ENCODE data around the gene CCHCR1. TPM values are rescaled to one million over a fixed set of nuclear protein-coding genes. Genes with fewer than 3 reads are reported as not detected.
"Not testable (repeated sequence)": the region's sequence is repeated elsewhere in the genome, so short reads cannot be mapped to it uniquely, and the experiment has no call there.

CCHCR1 gene
- total RNA-seq, 1 donor from 2014 or later = 21.7 TPM

DNA sequence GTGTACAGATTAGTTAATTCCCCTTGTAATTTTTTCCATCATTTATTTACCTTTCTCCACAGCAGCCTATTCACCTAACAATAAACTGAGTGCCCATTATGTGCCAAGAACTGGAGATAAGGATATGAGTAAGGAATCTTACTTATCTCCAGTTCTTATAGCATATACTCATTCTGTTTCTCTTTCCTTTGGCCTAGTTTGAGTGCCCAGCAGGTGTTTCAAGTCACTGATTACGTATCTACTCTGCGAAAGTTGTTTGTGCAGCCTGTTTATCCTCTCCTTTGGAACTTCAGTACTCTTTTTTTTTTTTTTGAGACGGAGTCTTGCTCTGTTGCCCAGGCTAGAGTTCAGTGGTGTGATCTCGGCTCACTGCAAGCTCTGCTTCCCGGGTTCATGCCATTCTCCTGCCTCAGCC is 30.2 kb upstream of the CCHCR1 start:
- H3K27ac Mint-ChIP-seq (ENCODE audit: unreplicated experiment) = no peak overlapping the region
- no peaks in the 10 kb centered on the region for H3K4me1 Mint-ChIP-seq (ENCODE audit: unreplicated experiment)
- no peak for TF ChIP-seq CTCF (IDR thresholded peaks at IDR 0.05; ENCODE audit: unreplicated experiment)
- H3K36me3 Mint-ChIP-seq (ENCODE audit: low read depth, unreplicated experiment) = no peaks in the 10 kb centered on the region
- no peak for DNase-seq (ENCODE audit: low spot score)
- no peaks in the 10 kb centered on the region for H3K9me3 Mint-ChIP-seq (ENCODE audit: unreplicated experiment)
- no peak overlapping the region for H3K4me3 Mint-ChIP-seq (ENCODE audit: unreplicated experiment)
- H3K27me3 Mint-ChIP-seq (ENCODE audit: unreplicated experiment) = peaks cover 3% of the 10 kb centered on the region

GRCh38 chr6:31186052-31186734 is 28.6 kb upstream of the CCHCR1 start:
- H3K9me3 Mint-ChIP-seq (ENCODE audit: unreplicated experiment) = no peaks in the 10 kb centered on the region
- H3K36me3 Mint-ChIP-seq (ENCODE audit: low read depth, unreplicated experiment) = no peaks in the 10 kb centered on the region
- H3K4me1 Mint-ChIP-seq (ENCODE audit: unreplicated experiment) = no peaks in the 10 kb centered on the region
- no peak for DNase-seq (ENCODE audit: low spot score)
- no peak overlapping the region for H3K27ac Mint-ChIP-seq (ENCODE audit: unreplicated experiment)
- peaks cover 3% of the 10 kb centered on the region for H3K27me3 Mint-ChIP-seq (ENCODE audit: unreplicated experiment)
- no peak overlapping the region for H3K4me3 Mint-ChIP-seq (ENCODE audit: unreplicated experiment)
- TF ChIP-seq CTCF (IDR thresholded peaks at IDR 0.05; ENCODE audit: unreplicated experiment) = no peak

DNA sequence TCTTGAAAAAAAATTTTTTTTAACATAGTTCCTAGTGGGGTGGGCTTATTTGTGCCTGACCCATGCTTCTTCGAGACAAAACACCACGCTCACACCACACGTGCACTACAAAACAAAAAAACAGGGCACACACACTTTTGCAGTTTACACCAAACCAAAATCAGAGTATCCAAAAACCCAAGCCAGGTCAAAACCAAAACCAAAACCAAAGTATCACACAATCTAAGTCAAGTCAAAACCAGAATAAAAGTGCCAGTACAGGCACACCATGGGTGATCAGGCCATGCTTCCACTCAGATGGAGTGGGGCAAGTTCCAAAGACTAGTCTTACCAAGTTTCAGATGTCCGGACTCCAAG is 28.1 kb upstream of the CCHCR1 start:
- H3K36me3 Mint-ChIP-seq (ENCODE audit: low read depth, unreplicated experiment); H3K4me1 Mint-ChIP-seq (ENCODE audit: unreplicated experiment); H3K27ac Mint-ChIP-seq (ENCODE audit: unreplicated experiment); DNase-seq (ENCODE audit: low spot score); H3K27me3 Mint-ChIP-seq (ENCODE audit: unreplicated experiment); H3K9me3 Mint-ChIP-seq (ENCODE audit: unreplicated experiment); H3K4me3 Mint-ChIP-seq (ENCODE audit: unreplicated experiment): not testable (repeated sequence)

- H3K4me1 Mint-ChIP-seq (ENCODE audit: unreplicated experiment); H3K9me3 Mint-ChIP-seq (ENCODE audit: unreplicated experiment); H3K36me3 Mint-ChIP-seq (ENCODE audit: low read depth, unreplicated experiment); H3K27ac Mint-ChIP-seq (ENCODE audit: unreplicated experiment); DNase-seq (ENCODE audit: low spot score); H3K4me3 Mint-ChIP-seq (ENCODE audit: unreplicated experiment); H3K27me3 Mint-ChIP-seq (ENCODE audit: unreplicated experiment): not testable (repeated sequence)
These were observed 26.3 kb upstream of the CCHCR1 start for GRCh38 chr6:31183859-31184258.

DNA sequence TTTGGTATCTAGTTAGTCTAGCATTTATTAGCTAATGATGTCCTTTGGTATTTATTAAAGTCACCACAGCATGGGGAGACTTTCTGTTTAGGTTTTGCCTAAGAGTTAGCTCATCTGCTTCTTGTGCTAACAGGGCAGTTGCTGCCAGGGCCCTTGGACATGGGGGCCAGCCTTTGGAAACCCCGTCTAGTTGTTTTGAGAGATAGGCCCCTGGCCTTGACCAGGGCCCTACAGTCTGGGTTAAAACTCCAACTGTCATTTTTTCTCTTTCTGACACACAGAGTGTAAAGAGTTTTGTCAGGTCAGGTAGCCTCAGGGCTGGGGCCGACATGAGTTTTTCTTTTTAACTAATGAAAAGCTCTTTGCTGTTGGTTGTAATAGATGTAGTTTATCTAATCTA is 25.7 kb upstream of the CCHCR1 start:
- not testable (repeated sequence) for H3K4me3 Mint-ChIP-seq (ENCODE audit: unreplicated experiment); H3K4me1 Mint-ChIP-seq (ENCODE audit: unreplicated experiment); H3K36me3 Mint-ChIP-seq (ENCODE audit: low read depth, unreplicated experiment); H3K27ac Mint-ChIP-seq (ENCODE audit: unreplicated experiment); DNase-seq (ENCODE audit: low spot score); H3K27me3 Mint-ChIP-seq (ENCODE audit: unreplicated experiment); H3K9me3 Mint-ChIP-seq (ENCODE audit: unreplicated experiment)

DNA sequence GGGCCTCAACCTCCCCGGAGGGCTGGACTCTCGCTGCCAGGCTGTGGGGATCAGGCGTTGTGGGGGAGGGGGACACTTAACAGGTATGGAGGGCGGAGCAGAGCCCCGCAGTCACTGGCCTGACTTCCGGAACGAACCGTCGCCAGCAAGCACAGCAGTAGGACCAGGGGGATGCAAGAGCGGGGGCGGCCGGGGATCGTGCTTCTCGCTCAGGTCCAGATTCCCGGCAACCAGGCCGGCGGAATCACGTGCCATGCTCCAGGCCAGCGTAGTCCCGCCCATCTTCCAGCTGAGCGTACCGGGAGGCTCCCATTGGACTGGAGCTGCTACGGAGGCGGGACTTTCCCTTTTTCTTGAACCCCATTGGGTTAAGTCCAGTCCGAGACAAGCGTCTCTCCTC is 22.9 kb upstream of the CCHCR1 start:
- Mint-ChIP-seq H3K9me3 (ENCODE audit: unreplicated experiment) (no peaks in the 10 kb centered on the region), H3K4me3 (ENCODE audit: unreplicated experiment) (no peak overlapping the region), H3K4me1 (ENCODE audit: unreplicated experiment) (peaks cover 9% of the 10 kb centered on the region), H3K36me3 (ENCODE audit: low read depth, unreplicated experiment) (no peaks in the 10 kb centered on the region), H3K27ac (ENCODE audit: unreplicated experiment) (no peak overlapping the region), H3K27me3 (ENCODE audit: unreplicated experiment) (peaks cover 9% of the 10 kb centered on the region)
- TF ChIP-seq CTCF (IDR thresholded peaks at IDR 0.05; ENCODE audit: unreplicated experiment) = no peak
- no peak for DNase-seq (ENCODE audit: low spot score)
